Fibroblast of upper back skin (primary cell): ENCODE data around the gene RARB.

Experiments
- DNase-seq: peaks from one replicate; pipeline ENCODE4 v3.0.0-alpha.2; 2013

RARB gene

GRCh38 chr3:25423780-25424588, 4.1 kb upstream of the RARB start:
- DNase-seq = peak; percentile 75

GRCh38 chr3:25424614-25425013, 3.4 kb upstream of the RARB start:
- peak; percentile 68 for DNase-seq

- DNase-seq = peak; percentile 50
These were observed 1.7 kb upstream of the RARB start for GRCh38 chr3:25426408-25426807.

- no peak for DNase-seq
These were observed 908 bp upstream of the RARB start for GRCh38 chr3:25427155-25427554.

GRCh38 chr3:25427563-25427941, 511 bp upstream of the RARB start:
- peak; percentile 37 for DNase-seq

- DNase-seq = peak; percentile 65
These were observed 799 bp downstream of the RARB start for GRCh38 chr3:25428789-25429335.

- DNase-seq = no peak
These were observed 1.6 kb downstream of the RARB start for GRCh38 chr3:25429361-25430286.

- DNase-seq = no peak
These were observed 2.3 kb downstream of the RARB start for GRCh38 chr3:25430287-25430934.

- DNase-seq = no peak
These were observed 3.1 kb downstream of the RARB start for GRCh38 chr3:25430935-25431770.

- DNase-seq = no peak
These were observed 4.2 kb downstream of the RARB start for GRCh38 chr3:25432176-25432720.

GRCh38 chr3:25433106-25433505, 5.0 kb downstream of the RARB start:
- no peak for DNase-seq

- DNase-seq = peak; percentile 55
These were observed 5.8 kb downstream of the RARB start for GRCh38 chr3:25433868-25434267.

GRCh38 chr3:25437953-25438352, 9.9 kb downstream of the RARB start:
- no peak for DNase-seq

GRCh38 chr3:25438791-25439555, 10.9 kb downstream of the RARB start:
- DNase-seq = no peak

GRCh38 chr3:25441234-25441856, 13.3 kb downstream of the RARB start:
- no peak for DNase-seq

GRCh38 chr3:25442486-25442885, 14.4 kb downstream of the RARB start:
- no peak for DNase-seq

GRCh38 chr3:25444273-25444672, 16.2 kb downstream of the RARB start:
- no peak for DNase-seq

GRCh38 chr3:25445731-25446130, 17.7 kb downstream of the RARB start:
- DNase-seq = no peak

- no peak for DNase-seq
These were observed 19.2 kb downstream of the RARB start for GRCh38 chr3:25447285-25447684.

GRCh38 chr3:25447925-25448324, 19.9 kb downstream of the RARB start:
- DNase-seq = no peak
